Keratinocyte (primary cell): ENCODE data around the gene STAC2. TPM values are rescaled to one million over a fixed set of nuclear protein-coding genes. Genes with fewer than 3 reads are reported as not detected.

Experiments used
- DNase-seq: peaks from one replicate; pipeline ENCODE4 v3.0.0-alpha.2; 2011; ENCODE audit warnings: low read depth, missing footprints, low spot score
- FAIRE-seq: peaks from 2 replicates; lab custom pipeline; 2011; peaks lifted over from hg19 to GRCh38; lab: Jason Lieb, UNC
- H2AFZ ChIP-seq: 2 replicates; pipeline ENCODE4 v1.6.0; 2012; ENCODE audit warnings: low read length, control low read depth, inconsistent platforms; ENCODE audit not compliant: control insufficient read depth
- H3K27ac ChIP-seq: 2 replicates; pipeline ENCODE4 v1.5.1; 2011; ENCODE audit warnings: low read length; ENCODE audit not compliant: control insufficient read depth, insufficient read depth
- H3K27me3 ChIP-seq: 3 replicates; pipeline ENCODE4 v1.6.0; 2011; ENCODE audit warnings: low read length; ENCODE audit not compliant: control insufficient read depth, insufficient read depth; ENCODE audit errors: extremely low read depth
- H3K36me3 ChIP-seq, 2 experiments: 2 replicates in 1 of 2; 3 replicates in 1 of 2; pipeline ENCODE4 v1.5.1; 2011; ENCODE audit warnings: low read length in 2 of 2, mild to moderate bottlenecking in 1 of 2; ENCODE audit not compliant: control insufficient read depth in 2 of 2, insufficient read depth in 2 of 2; ENCODE audit errors: extremely low read depth in 1 of 2
- H3K4me1 ChIP-seq: 3 replicates; pipeline ENCODE4 v1.5.1; 2011; ENCODE audit warnings: low read length; ENCODE audit not compliant: control insufficient read depth, insufficient read depth; ENCODE audit errors: extremely low read depth
- H3K4me2 ChIP-seq: 3 replicates; pipeline ENCODE4 v1.6.0; 2011; ENCODE audit warnings: low read depth, low read length; ENCODE audit not compliant: control insufficient read depth, insufficient read depth; ENCODE audit errors: extremely low read depth
- H3K4me3 ChIP-seq, 3 experiments: fragments of 200-600 bp in 1 of 3; sonication (generic) in 1 of 3; 2 replicates in 2 of 3; 3 replicates in 1 of 3; pipeline ENCODE4 v1.5.1; 2011 to 2016; ENCODE audit warnings: low read length in 3 of 3, mild to moderate bottlenecking in 3 of 3, control low read depth in 2 of 3, inconsistent platforms in 1 of 3, low read depth in 1 of 3, mixed read lengths in 1 of 3, mixed run types in 1 of 3, moderate library complexity in 1 of 3; ENCODE audit not compliant: control insufficient read depth in 2 of 3, insufficient read depth in 2 of 3; ENCODE audit errors: extremely low read depth in 1 of 3
- H3K79me2 ChIP-seq: 2 replicates; pipeline ENCODE4 v1.6.0; 2012; ENCODE audit warnings: low read length; ENCODE audit not compliant: control insufficient read depth, insufficient read depth
- H3K9ac ChIP-seq: 3 replicates; pipeline ENCODE4 v1.6.0; 2011; ENCODE audit warnings: low read length; ENCODE audit not compliant: control insufficient read depth, insufficient read depth; ENCODE audit errors: extremely low read depth
- H3K9me1 ChIP-seq: 3 replicates; pipeline ENCODE4 v1.6.0; 2011; ENCODE audit warnings: low read length; ENCODE audit not compliant: control insufficient read depth, insufficient read depth; ENCODE audit errors: extremely low read depth
- H3K9me3 ChIP-seq: 2 replicates; pipeline ENCODE4 v1.5.1; 2012; ENCODE audit warnings: low read depth, low read length; ENCODE audit not compliant: control insufficient read depth
- H4K20me1 ChIP-seq: 3 replicates; pipeline ENCODE4 v1.6.0; 2011; ENCODE audit warnings: low read length; ENCODE audit not compliant: control insufficient read depth, insufficient read depth; ENCODE audit errors: extremely low read depth
- CTCF ChIP-seq, 3 experiments: IDR thresholded peaks in 1 of 3; conservative IDR thresholded peaks in 1 of 3; optimal IDR thresholded peaks in 1 of 3; 2 replicates in 2 of 3; 3 replicates in 1 of 3; pipeline versions ENCODE3 to v1.5.1; 2011; ENCODE audit warnings: low read length in 3 of 3, mild to moderate bottlenecking in 3 of 3, moderate library complexity in 2 of 3, control low read depth in 1 of 3, inconsistent platforms in 1 of 3; ENCODE audit not compliant: insufficient read depth in 2 of 3; ENCODE audit errors: extremely low read depth in 1 of 3
- EZH2 ChIP-seq: IDR thresholded peaks from one replicate; pipeline ENCODE4 v1.6.1; 2012; ENCODE audit warnings: inconsistent platforms, mild to moderate bottlenecking, low read length, moderate library complexity
- dilution Hi-C: fragments of 300-500 bp; cut with MboI; formaldehyde crosslinking; loops from one replicate; pipeline ENCODE4 v1.7.0; 2020; ENCODE audit warnings: low sequenced_read_pairs; ENCODE audit not compliant: extremely low pct_ligation_motif_present
- polyA plus RNA-seq, 5 experiments: library from polyadenylated mRNA; depleted of rRNA in 3 of 5; stranded (reverse) in 3 of 5; stranded (forward) in 1 of 5; unstranded in 1 of 5; fragments of >200 nt; gene quantifications; 1 replicate in 1 of 5; 2 replicates in 3 of 5; 3 replicates in 1 of 5; pipeline versions ENCODE4 v1.2.1 to v1.2.3, GENCODE V29; 2011 to 2012; ENCODE audit warnings: missing spikeins in 2 of 5, low read depth in 1 of 5, low replicate concordance in 1 of 5

Gene STAC2
- polyA plus RNA-seq, 1 donor (not counting 4 experiments of a cell fraction or from before 2014, with no cell fraction given) = not detected

DNA sequence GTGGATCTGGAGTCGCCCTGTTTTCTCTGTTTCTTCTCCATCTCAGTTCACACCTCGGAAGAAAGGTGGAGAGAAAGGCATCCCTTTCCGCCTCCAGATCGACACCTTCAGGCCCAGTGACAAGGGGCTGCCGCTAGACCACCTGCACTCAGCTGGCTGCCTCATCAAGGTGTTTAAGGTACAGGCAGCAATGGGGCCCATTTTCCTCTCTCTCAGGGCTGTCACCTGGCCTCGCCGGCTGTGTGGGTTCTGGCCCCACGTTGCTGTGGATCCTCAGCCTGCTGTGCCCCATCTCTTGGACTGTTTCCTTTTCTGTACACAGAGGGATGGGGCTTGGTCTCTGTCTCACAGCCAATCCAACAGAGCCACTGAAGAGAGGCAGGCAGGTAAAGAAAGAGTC is 17.4 kb upstream of the STAC2 start:
- Histone ChIP-seq H3K27ac (no peak overlapping the region), H3K9me1 (no peaks in the 10 kb centered on the region), H2AFZ (no peak overlapping the region), H3K36me3 (no peaks in the 10 kb centered on the region), H3K4me2 (no peak overlapping the region), H3K9ac (no peak overlapping the region), H3K27me3 (no peaks in the 10 kb centered on the region), H3K4me1 (peaks cover 6% of the 10 kb centered on the region), H3K9me3 (no peaks in the 10 kb centered on the region), H3K4me3 (no peak overlapping the region), H4K20me1 (no peaks in the 10 kb centered on the region), H3K79me2 (no peaks in the 10 kb centered on the region)
- dilution Hi-C loops = no loop called here
- FAIRE-seq (no peak), DNase-seq (no peak)
- TF ChIP-seq CTCF (optimal IDR thresholded peaks at IDR 0.05 in 1 of 3, IDR thresholded peaks at IDR 0.05 in 1 of 3, conservative IDR thresholded peaks at IDR 0.05 in 1 of 3; ENCODE audit: extremely low read depth in 1 of 3, insufficient read depth in 2 of 3, low read length in 3 of 3) (no peak), EZH2 (no peak)

DNA sequence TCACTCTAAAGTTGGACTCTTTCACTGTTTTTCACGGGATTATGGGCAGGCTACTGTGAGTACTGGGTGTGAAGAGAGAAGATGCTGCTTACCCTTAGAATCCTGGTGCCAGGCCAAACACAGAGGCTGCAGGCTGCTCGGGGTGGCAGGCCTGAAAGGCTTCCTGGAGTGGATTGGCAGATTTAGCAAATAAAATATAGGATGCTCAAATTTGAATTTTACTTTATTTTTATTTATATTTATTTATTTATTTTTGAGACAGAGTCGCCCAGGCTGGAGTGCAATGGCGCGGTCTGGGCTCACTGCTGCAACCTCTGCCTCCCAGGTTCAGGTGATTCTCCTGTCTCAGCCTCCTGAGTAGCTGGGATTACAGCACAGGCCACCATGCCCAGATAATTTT is 14.9 kb upstream of the STAC2 start:
- H3K36me3 ChIP-seq = no peaks in the 10 kb centered on the region
- TF ChIP-seq EZH2 = no peak
- TF ChIP-seq CTCF (optimal IDR thresholded peaks at IDR 0.05 in 1 of 3, IDR thresholded peaks at IDR 0.05 in 1 of 3, conservative IDR thresholded peaks at IDR 0.05 in 1 of 3; ENCODE audit: extremely low read depth in 1 of 3, insufficient read depth in 2 of 3, low read length in 3 of 3) = no peak
- no peak overlapping the region for H2AFZ ChIP-seq
- dilution Hi-C loops = no loop called here
- H3K4me3 ChIP-seq = no peak overlapping the region
- H3K4me2 ChIP-seq = no peak overlapping the region
- H4K20me1 ChIP-seq = no peaks in the 10 kb centered on the region
- H3K79me2 ChIP-seq = no peaks in the 10 kb centered on the region
- H3K9me1 ChIP-seq = no peaks in the 10 kb centered on the region
- DNase-seq (no peak), FAIRE-seq (no peak)
- no peaks in the 10 kb centered on the region for H3K27me3 ChIP-seq
- H3K27ac ChIP-seq = no peak overlapping the region
- peaks cover 6% of the 10 kb centered on the region for H3K4me1 ChIP-seq
- H3K9me3 ChIP-seq = no peaks in the 10 kb centered on the region
- H3K9ac ChIP-seq = no peak overlapping the region
